Measurements from ENCODE around the gene ARL16.

- TF ChIP-seq TARDBP (IDR thresholded peaks at IDR 0.05) (no peak), FOXA1 (IDR thresholded peaks at IDR 0.05) (no peak), BHLHE40 (IDR thresholded peaks at IDR 0.05; ENCODE audit: borderline replicate concordance) (no peak), L3MBTL2 (conservative IDR thresholded peaks at IDR 0.05) (no peak), SP1 (IDR thresholded peaks at IDR 0.05) (no peak), FOXM1 (IDR thresholded peaks at IDR 0.05; ENCODE audit: borderline replicate concordance) (no peak), SUZ12 (IDR thresholded peaks at IDR 0.05) (no peak), CTBP1 (IDR thresholded peaks at IDR 0.05; ENCODE audit: borderline replicate concordance) (no peak), ELF4 (IDR thresholded peaks at IDR 0.05) (no peak), PKNOX1 (IDR thresholded peaks at IDR 0.05) (no peak), ARNT (IDR thresholded peaks at IDR 0.05) (no peak)
Measured at GRCh38 chr17:81655378-81656117, 28.0 kb downstream of the ARL16 start.

Measured in HEK293T (cell line).